ENCODE measurements around the gene C1orf141. TPM values are rescaled to one million over a fixed set of nuclear protein-coding genes. Genes with fewer than 3 reads are reported as not detected.

Gene C1orf141
- total RNA-seq: not detected in 2 replicates

DNA sequence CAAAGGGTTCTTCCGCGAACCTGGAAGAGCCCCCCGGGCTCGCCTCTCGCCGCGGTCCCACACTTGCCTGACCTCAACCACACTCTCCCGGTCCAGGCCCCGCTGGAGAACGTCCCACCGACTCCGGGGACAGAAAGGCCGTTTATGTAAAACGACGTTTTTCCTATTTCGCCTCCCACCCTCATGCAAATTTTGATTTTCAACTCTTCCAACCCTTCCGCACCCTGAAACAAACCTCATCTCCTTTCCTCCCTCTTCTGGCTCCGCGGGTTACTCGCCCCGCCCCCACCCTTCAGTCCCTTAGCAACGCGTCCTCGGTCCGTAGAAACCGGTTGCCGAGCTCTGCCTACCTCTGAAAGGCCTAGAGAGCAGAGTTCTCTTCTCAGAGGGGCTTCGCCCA is at the start of gene C1orf141:
C1orf141 (minus strand) TSS at position 276 of the 400 bp plus-strand sequence. CDS start 7,730 bp downstream, outside the sequence.

GRCh38 chr1:67166196-67166595 is 31.4 kb upstream of the C1orf141 start, which contains the start of gene IL23R:
Gene IL23R (plus strand): TSS chr1:67166454. CDS start chr1:67168121, 1,667 bp downstream.

DNA sequence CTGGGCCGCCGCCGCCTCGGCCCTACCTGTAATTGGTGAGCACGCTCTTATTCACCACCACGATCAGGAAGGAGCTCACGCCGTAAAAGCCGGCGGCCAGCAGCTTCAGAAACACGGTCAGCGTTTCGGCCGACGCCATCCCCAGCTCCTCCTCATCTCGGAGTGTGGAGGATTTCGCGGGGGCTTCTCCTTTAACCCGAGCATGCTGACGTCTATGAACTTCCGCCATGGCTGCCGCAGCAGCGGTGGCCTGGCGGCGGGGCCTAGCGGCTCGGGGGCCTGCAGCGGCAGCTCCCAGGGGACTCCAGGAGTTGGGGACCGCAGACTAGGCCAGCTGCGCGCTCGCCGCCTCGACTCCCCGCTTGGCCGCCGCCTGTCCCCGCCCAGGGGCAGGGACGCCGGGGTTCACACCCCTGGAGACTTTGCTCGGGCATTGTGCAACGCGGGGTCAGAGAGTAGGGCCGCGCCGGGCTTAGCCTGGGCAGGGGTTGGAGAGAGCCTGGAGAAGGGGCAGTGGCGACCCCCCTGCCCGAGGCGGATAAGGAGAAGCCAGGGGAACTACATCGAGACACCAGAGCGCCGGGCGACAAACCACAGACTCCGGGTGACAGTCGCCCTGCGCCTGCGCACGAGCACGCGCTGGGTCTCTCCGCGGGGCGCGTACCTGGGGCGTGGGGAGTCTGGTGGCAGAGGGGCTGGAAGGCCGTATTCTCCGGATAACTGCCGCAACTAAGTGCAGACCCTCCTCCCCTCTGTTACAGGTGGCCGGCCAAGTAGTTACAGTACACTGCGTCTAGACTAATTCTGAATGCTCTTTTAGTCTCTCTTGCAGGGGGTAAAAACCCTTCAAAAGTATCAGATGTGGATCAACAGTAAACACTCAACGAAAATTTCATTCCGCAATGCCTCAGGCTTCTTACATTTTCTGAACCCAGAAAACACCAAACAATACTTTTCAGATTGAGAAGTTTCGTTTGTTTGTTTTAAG is 80.7 kb downstream of the C1orf141 start, which contains the start of gene SLC35D1:
SLC35D1 (minus strand) TSS at position 364 of the 988 bp plus-strand sequence; CDS start at position 229, 135 bp downstream.

Other genes starting within 250 kb of the C1orf141 start
- gene DNAI4, start 210.1 kb downstream of the C1orf141 start, total RNA-seq: 5.6 and 9.2 TPM in 2 replicates
- 24.1 and 32.7 TPM in 2 replicates for gene MIER1, start 210.0 kb downstream of the C1orf141 start, total RNA-seq
- gene SLC35D1, start 80.8 kb downstream of the C1orf141 start, total RNA-seq: 31.8 and 40.1 TPM in 2 replicates
- gene IL23R, start 31.5 kb upstream of the C1orf141 start, total RNA-seq: not detected in 2 replicates
- gene IL12RB2, start 172.9 kb upstream of the C1orf141 start, total RNA-seq: not detected in 2 replicates

All from smooth muscle cell of the umbilical artery (primary cell).